Activated naive CD8-positive, alpha-beta T cell (primary cell): ENCODE results near the gene DRD4.
A peak's percentile ranks its signal among the peaks of the same experiment; 100 is the strongest.

Experiments used
- H3K27ac Mint-ChIP-seq: one replicate; pipeline ENCODE4 v1.8.0; 2021; ENCODE audit warnings: mixed read lengths
- H3K27me3 Mint-ChIP-seq: one replicate; pipeline ENCODE4 v1.8.0; 2021; ENCODE audit warnings: mixed read lengths
- H3K36me3 Mint-ChIP-seq: one replicate; pipeline ENCODE4 v1.8.0; 2021; ENCODE audit warnings: mixed read lengths
- H3K4me1 Mint-ChIP-seq: one replicate; pipeline ENCODE4 v1.8.0; 2021; ENCODE audit warnings: low read depth, mixed read lengths
- H3K4me3 Mint-ChIP-seq: one replicate; pipeline ENCODE4 v1.8.0; 2021; ENCODE audit warnings: mild to moderate bottlenecking, mixed read lengths
- H3K9me3 Mint-ChIP-seq: one replicate; pipeline ENCODE4 v1.8.0; 2021; ENCODE audit warnings: low read depth, mixed read lengths

The DRD4 gene

GRCh38 chr11:623999-624704 is 12.9 kb upstream of the DRD4 start:
- Mint-ChIP-seq H3K4me3 (no peak overlapping the region), H3K27ac (no peak overlapping the region), H3K9me3 (no peaks in the 10 kb centered on the region), H3K36me3 (peaks cover 3% of the 10 kb centered on the region), H3K27me3 (peaks cover 4% of the 10 kb centered on the region), H3K4me1 (peaks cover 10% of the 10 kb centered on the region)

GRCh38 chr11:624705-625635 is 12.1 kb upstream of the DRD4 start, which contains the start of gene CDHR5:
Gene CDHR5, minus strand, starts transcription at chr11:624955. Its CDS starts 53 bp downstream, at chr11:624902.
- no peak within 1 kb of the TSS for H3K27ac Mint-ChIP-seq
- H3K4me1 Mint-ChIP-seq: peaks cover 16% of the 10 kb centered on the region
- H3K27me3 Mint-ChIP-seq: peaks cover 7% of the 10 kb centered on the region
- H3K9me3 Mint-ChIP-seq: no peaks in the 10 kb centered on the region
- H3K4me3 Mint-ChIP-seq: no peak within 1 kb of the TSS
- peaks cover 5% of the 10 kb centered on the region for H3K36me3 Mint-ChIP-seq

- Mint-ChIP-seq H3K36me3 (peaks cover 5% of the 10 kb centered on the region), H3K9me3 (no peaks in the 10 kb centered on the region), H3K27ac (no peak overlapping the region), H3K4me1 (peaks cover 16% of the 10 kb centered on the region), H3K4me3 (no peak overlapping the region), H3K27me3 (peaks cover 7% of the 10 kb centered on the region)
Measured at GRCh38 chr11:625636-626268, 11.3 kb upstream of the DRD4 start.

GRCh38 chr11:626475-627307 is 10.4 kb upstream of the DRD4 start, which contains the start of gene SCT:
Gene SCT, minus strand, starts transcription at chr11:627181. Its CDS starts 38 bp downstream, at chr11:627143.
- H3K27me3 Mint-ChIP-seq: peaks cover 7% of the 10 kb centered on the region
- H3K4me3 Mint-ChIP-seq: peak within 1 kb of the TSS; percentile 30
- peaks cover 16% of the 10 kb centered on the region for H3K4me1 Mint-ChIP-seq
- H3K9me3 Mint-ChIP-seq: no peaks in the 10 kb centered on the region
- peaks cover 5% of the 10 kb centered on the region for H3K36me3 Mint-ChIP-seq
- no peak within 1 kb of the TSS for H3K27ac Mint-ChIP-seq

GRCh38 chr11:627308-627576 is 9.8 kb upstream of the DRD4 start:
- Mint-ChIP-seq H3K4me3 (no peak overlapping the region), H3K27me3 (peaks cover 7% of the 10 kb centered on the region), H3K27ac (no peak overlapping the region), H3K4me1 (peaks cover 16% of the 10 kb centered on the region), H3K9me3 (no peaks in the 10 kb centered on the region), H3K36me3 (peaks cover 5% of the 10 kb centered on the region)

GRCh38 chr11:628056-628455 is 9.0 kb upstream of the DRD4 start:
- Mint-ChIP-seq H3K4me3 (peak overlapping the region; percentile 60), H3K9me3 (no peaks in the 10 kb centered on the region), H3K27me3 (peaks cover 7% of the 10 kb centered on the region), H3K4me1 (peaks cover 16% of the 10 kb centered on the region), H3K36me3 (peaks cover 5% of the 10 kb centered on the region), H3K27ac (no peak overlapping the region)

GRCh38 chr11:629237-629583 is 7.9 kb upstream of the DRD4 start:
- Mint-ChIP-seq H3K4me3 (peak overlapping the region; percentile 60), H3K36me3 (peaks cover 5% of the 10 kb centered on the region), H3K27ac (peak overlapping the region; percentile 38), H3K4me1 (peaks cover 16% of the 10 kb centered on the region), H3K9me3 (no peaks in the 10 kb centered on the region), H3K27me3 (peaks cover 7% of the 10 kb centered on the region)

GRCh38 chr11:630871-631270 is 6.2 kb upstream of the DRD4 start:
- H3K9me3 Mint-ChIP-seq: no peaks in the 10 kb centered on the region
- peaks cover 5% of the 10 kb centered on the region for H3K36me3 Mint-ChIP-seq
- H3K4me1 Mint-ChIP-seq: peaks cover 16% of the 10 kb centered on the region
- H3K27ac Mint-ChIP-seq: no peak overlapping the region
- no peak overlapping the region for H3K4me3 Mint-ChIP-seq
- H3K27me3 Mint-ChIP-seq: peaks cover 7% of the 10 kb centered on the region

- Mint-ChIP-seq H3K36me3 (no peaks in the 10 kb centered on the region), H3K9me3 (no peaks in the 10 kb centered on the region), H3K4me3 (peak overlapping the region; percentile 30), H3K4me1 (peaks cover 11% of the 10 kb centered on the region), H3K27me3 (peaks cover 3% of the 10 kb centered on the region), H3K27ac (no peak overlapping the region)
Measured at GRCh38 chr11:635945-636510, 1.0 kb upstream of the DRD4 start.

GRCh38 chr11:637333-637592 is 194 bp downstream of the DRD4 start:
- H3K27me3 Mint-ChIP-seq: peaks cover 3% of the 10 kb centered on the region
- H3K27ac Mint-ChIP-seq: no peak overlapping the region
- peaks cover 11% of the 10 kb centered on the region for H3K4me1 Mint-ChIP-seq
- no peaks in the 10 kb centered on the region for H3K36me3 Mint-ChIP-seq
- H3K9me3 Mint-ChIP-seq: no peaks in the 10 kb centered on the region
- peak overlapping the region; percentile 46 for H3K4me3 Mint-ChIP-seq

- Mint-ChIP-seq H3K4me1 (peaks cover 11% of the 10 kb centered on the region), H3K9me3 (no peaks in the 10 kb centered on the region), H3K27me3 (peaks cover 3% of the 10 kb centered on the region), H3K36me3 (no peaks in the 10 kb centered on the region), H3K27ac (no peak overlapping the region), H3K4me3 (peak overlapping the region; percentile 46)
Measured at GRCh38 chr11:637593-638521, 788 bp downstream of the DRD4 start.

GRCh38 chr11:638631-639331 is 1.7 kb downstream of the DRD4 start:
- peaks cover 11% of the 10 kb centered on the region for H3K4me1 Mint-ChIP-seq
- peaks cover 3% of the 10 kb centered on the region for H3K27me3 Mint-ChIP-seq
- no peak overlapping the region for H3K27ac Mint-ChIP-seq
- no peaks in the 10 kb centered on the region for H3K9me3 Mint-ChIP-seq
- no peaks in the 10 kb centered on the region for H3K36me3 Mint-ChIP-seq
- peak overlapping the region; percentile 35 for H3K4me3 Mint-ChIP-seq

- H3K27ac Mint-ChIP-seq: no peak overlapping the region
- H3K4me3 Mint-ChIP-seq: no peak overlapping the region
- H3K9me3 Mint-ChIP-seq: no peaks in the 10 kb centered on the region
Measured at GRCh38 chr11:639332-639955, 2.4 kb downstream of the DRD4 start.

More at GRCh38 chr11:639332-639955, 2.4 kb downstream of the DRD4 start:
- peaks cover 11% of the 10 kb centered on the region for H3K4me1 Mint-ChIP-seq
- peaks cover 3% of the 10 kb centered on the region for H3K27me3 Mint-ChIP-seq
- H3K36me3 Mint-ChIP-seq: no peaks in the 10 kb centered on the region
